Measurements from ENCODE around the gene KCNMA1.

GRCh38 chr10:76901701-76902100 lies 735.9 kb downstream of the KCNMA1 start:
- TF ChIP-seq CTCF (conservative IDR thresholded peaks at IDR 0.05; ENCODE audit: low read depth, low read length) (no peak), EZH2phosphoT487 (IDR thresholded peaks at IDR 0.05; ENCODE audit: borderline replicate concordance, low read length) (no peak)

Measured in PC-3 (cell line).